Measurements from ENCODE around the gene MTMR12. TPM values are rescaled to one million over a fixed set of nuclear protein-coding genes. Genes with fewer than 3 reads are reported as not detected.
"Not testable (repeated sequence)": the region's sequence is repeated elsewhere in the genome, so short reads cannot be mapped to it uniquely, and the experiment has no call there.

The MTMR12 gene
- total RNA-seq, 1 experiment from 2014 or later, result 42.7 TPM

- DNase-seq (ENCODE audit: low spot score); POLR2A ChIA-PET; H3K9me3 Mint-ChIP-seq; H3K27me3 Mint-ChIP-seq (ENCODE audit: low read depth); ATAC-seq; H3K4me3 Mint-ChIP-seq: not testable (repeated sequence)
- peaks cover 33% of the 10 kb centered on the region for H3K4me1 Mint-ChIP-seq
- CTCF ChIA-PET, result interaction anchor here (1.1 to 3.0 kb wide), 2 partner anchors 19 to 23 kb away, joined by 3 to 8 read pairs; no protein-coding TSS in a partner anchor
- H3K36me3 Mint-ChIP-seq, result peaks cover 35% of the 10 kb centered on the region
- H3K27ac Mint-ChIP-seq, result peak overlapping the region; percentile 69; the same call in 1 of the 2 replicates
Observed at GRCh38 chr5:32295966-32296772, 16.6 kb downstream of the MTMR12 start.

- ChIA-PET CTCF (no interaction called here), POLR2A (no interaction called here)
- Mint-ChIP-seq H3K27me3 (ENCODE audit: low read depth) (no peaks in the 10 kb centered on the region), H3K27ac (no peak overlapping the region), H3K4me1 (peaks cover 29% of the 10 kb centered on the region), H3K36me3 (peaks cover 47% of the 10 kb centered on the region), H3K4me3 (no peak overlapping the region), H3K9me3 (peaks cover 12% of the 10 kb centered on the region; the same call in 1 of the 2 replicates)
- TF ChIP-seq CBFB (CRISPR knock-in tag; IDR thresholded peaks at IDR 0.05; ENCODE audit: low read depth) (no peak), ATF3 (CRISPR knock-in tag; conservative IDR thresholded peaks at IDR 0.05) (no peak), JUN (CRISPR knock-in tag; IDR thresholded peaks at IDR 0.05) (no peak), ATF1 (CRISPR knock-in tag; IDR thresholded peaks at IDR 0.05) (no peak), ZNF416 (CRISPR knock-in tag; IDR thresholded peaks at IDR 0.05) (no peak), PRRX2 (CRISPR knock-in tag; IDR thresholded peaks at IDR 0.05) (no peak), ZNF232 (CRISPR knock-in tag; IDR thresholded peaks at IDR 0.05) (no peak), ZBTB43 (CRISPR knock-in tag; IDR thresholded peaks at IDR 0.05) (no peak), HMGXB4 (CRISPR knock-in tag; IDR thresholded peaks at IDR 0.05) (no peak), GABPB1 (CRISPR knock-in tag; IDR thresholded peaks at IDR 0.05) (no peak), SP1 (CRISPR knock-in tag; conservative IDR thresholded peaks at IDR 0.05) (no peak), GTF2I (CRISPR knock-in tag; conservative IDR thresholded peaks at IDR 0.05) (no peak)
- ATAC-seq (no peak), DNase-seq (ENCODE audit: low spot score) (no peak)
Observed at GRCh38 chr5:32291591-32291990, 21.1 kb downstream of the MTMR12 start.

- H3K4me3 Mint-ChIP-seq, result no peak overlapping the region
- no peaks in the 10 kb centered on the region for H3K27me3 Mint-ChIP-seq (ENCODE audit: low read depth)
- CTCF ChIA-PET, result no interaction called here
- no peak for DNase-seq (ENCODE audit: low spot score)
- peaks cover 12% of the 10 kb centered on the region; the same call in 1 of the 2 replicates for H3K9me3 Mint-ChIP-seq
- H3K36me3 Mint-ChIP-seq, result peaks cover 43% of the 10 kb centered on the region
- no peak for ATAC-seq
- H3K27ac Mint-ChIP-seq, result no peak overlapping the region
- no peak for TF ChIP-seq EMX1 (CRISPR knock-in tag; IDR thresholded peaks at IDR 0.05)
- POLR2A ChIA-PET, result no interaction called here
- H3K4me1 Mint-ChIP-seq, result peaks cover 29% of the 10 kb centered on the region
Observed at GRCh38 chr5:32290922-32291321, 21.8 kb downstream of the MTMR12 start.

GRCh38 chr5:32290501-32290900 is 22.2 kb downstream of the MTMR12 start:
- DNase-seq (ENCODE audit: low spot score); CTCF ChIA-PET; POLR2A ChIA-PET; H3K4me3 Mint-ChIP-seq; ATAC-seq; H3K27me3 Mint-ChIP-seq (ENCODE audit: low read depth); H3K27ac Mint-ChIP-seq: not testable (repeated sequence)
- Mint-ChIP-seq H3K4me1 (peaks cover 33% of the 10 kb centered on the region), H3K36me3 (peaks cover 43% of the 10 kb centered on the region), H3K9me3 (peaks cover 12% of the 10 kb centered on the region; the same call in 1 of the 2 replicates)

GRCh38 chr5:32289986-32290385 is 22.8 kb downstream of the MTMR12 start:
- H3K4me3 Mint-ChIP-seq; ATAC-seq; H3K27me3 Mint-ChIP-seq (ENCODE audit: low read depth); DNase-seq (ENCODE audit: low spot score); POLR2A ChIA-PET; H3K27ac Mint-ChIP-seq; CTCF ChIA-PET: not testable (repeated sequence)
- H3K4me1 Mint-ChIP-seq, result peaks cover 36% of the 10 kb centered on the region
- peaks cover 43% of the 10 kb centered on the region for H3K36me3 Mint-ChIP-seq
- peaks cover 12% of the 10 kb centered on the region; the same call in 1 of the 2 replicates for H3K9me3 Mint-ChIP-seq

- CTCF ChIA-PET, result not testable (repeated sequence)
Observed at GRCh38 chr5:32288135-32288534, 24.6 kb downstream of the MTMR12 start.

GRCh38 chr5:32287525-32287924 is 25.2 kb downstream of the MTMR12 start:
- POLR2A ChIA-PET; H3K27me3 Mint-ChIP-seq (ENCODE audit: low read depth); CTCF ChIA-PET; ATAC-seq; DNase-seq (ENCODE audit: low spot score); H3K4me3 Mint-ChIP-seq: not testable (repeated sequence)
- H3K27ac Mint-ChIP-seq, result peak overlapping the region; percentile 49
- H3K4me1 Mint-ChIP-seq, result peaks cover 58% of the 10 kb centered on the region
- H3K36me3 Mint-ChIP-seq, result peaks cover 24% of the 10 kb centered on the region; the same call in 1 of the 2 replicates
- H3K9me3 Mint-ChIP-seq, result peaks cover 12% of the 10 kb centered on the region; the same call in 1 of the 2 replicates

More at GRCh38 chr5:32288135-32288534, 24.6 kb downstream of the MTMR12 start:
- ATAC-seq; POLR2A ChIA-PET; H3K27me3 Mint-ChIP-seq (ENCODE audit: low read depth); DNase-seq (ENCODE audit: low spot score); H3K4me3 Mint-ChIP-seq: not testable (repeated sequence)
- H3K4me1 Mint-ChIP-seq, result peaks cover 52% of the 10 kb centered on the region
- peaks cover 30% of the 10 kb centered on the region for H3K36me3 Mint-ChIP-seq
- H3K27ac Mint-ChIP-seq, result peak overlapping the region; percentile 37
- H3K9me3 Mint-ChIP-seq, result peaks cover 12% of the 10 kb centered on the region; the same call in 1 of the 2 replicates

Data from WTC11 (cell line).